D721Med (cell line): Measurements from ENCODE around the gene SOX2.

ENCODE experiments used
- DNase-seq: peaks from one replicate; pipeline ENCODE4 v3.0.0; 2011; ENCODE audit warnings: low spot score; ENCODE audit not compliant: insufficient read length
- FAIRE-seq: peaks from 2 replicates; lab custom pipeline; 2011; peaks lifted over from hg19 to GRCh38; lab: Jason Lieb, UNC
- CTCF ChIP-seq: IDR thresholded peaks from 2 replicates; pipeline ENCODE4 v1.5.1; 2012; ENCODE audit warnings: mild to moderate bottlenecking, control low read depth; ENCODE audit not compliant: insufficient read depth; ENCODE audit errors: missing control alignments

Gene SOX2

GRCh38 chr3:181725131-181725731 lies 13.5 kb downstream of the SOX2 start:
- DNase-seq (no peak), FAIRE-seq (no peak)
- TF ChIP-seq CTCF = no peak

DNA sequence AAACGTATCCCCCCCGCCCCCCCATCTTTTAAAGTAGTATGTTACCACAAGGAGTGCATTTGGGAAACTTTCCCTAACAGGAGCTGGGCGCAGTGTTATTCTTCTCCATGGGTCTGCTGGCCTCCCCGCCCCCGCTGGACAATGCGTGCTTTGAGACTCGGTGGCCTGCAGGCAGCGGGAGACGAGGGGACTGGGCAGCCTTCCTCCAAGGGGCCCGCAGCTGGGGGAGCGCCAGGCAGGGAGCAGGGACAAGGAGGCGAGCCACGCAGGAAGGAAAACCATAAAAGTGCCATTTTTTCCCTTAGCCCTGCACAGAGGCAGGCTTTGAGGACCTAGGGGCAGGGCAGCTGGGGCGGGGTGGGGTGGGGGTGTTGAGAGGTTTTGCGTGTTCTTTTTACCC lies 14.1 kb downstream of the SOX2 start:
- no peak for TF ChIP-seq CTCF
- FAIRE-seq = no peak
- DNase-seq = no peak

- TF ChIP-seq CTCF = no peak
- DNase-seq = no peak
- no peak for FAIRE-seq
Measured at GRCh38 chr3:181726351-181727330, 14.9 kb downstream of the SOX2 start.

DNA sequence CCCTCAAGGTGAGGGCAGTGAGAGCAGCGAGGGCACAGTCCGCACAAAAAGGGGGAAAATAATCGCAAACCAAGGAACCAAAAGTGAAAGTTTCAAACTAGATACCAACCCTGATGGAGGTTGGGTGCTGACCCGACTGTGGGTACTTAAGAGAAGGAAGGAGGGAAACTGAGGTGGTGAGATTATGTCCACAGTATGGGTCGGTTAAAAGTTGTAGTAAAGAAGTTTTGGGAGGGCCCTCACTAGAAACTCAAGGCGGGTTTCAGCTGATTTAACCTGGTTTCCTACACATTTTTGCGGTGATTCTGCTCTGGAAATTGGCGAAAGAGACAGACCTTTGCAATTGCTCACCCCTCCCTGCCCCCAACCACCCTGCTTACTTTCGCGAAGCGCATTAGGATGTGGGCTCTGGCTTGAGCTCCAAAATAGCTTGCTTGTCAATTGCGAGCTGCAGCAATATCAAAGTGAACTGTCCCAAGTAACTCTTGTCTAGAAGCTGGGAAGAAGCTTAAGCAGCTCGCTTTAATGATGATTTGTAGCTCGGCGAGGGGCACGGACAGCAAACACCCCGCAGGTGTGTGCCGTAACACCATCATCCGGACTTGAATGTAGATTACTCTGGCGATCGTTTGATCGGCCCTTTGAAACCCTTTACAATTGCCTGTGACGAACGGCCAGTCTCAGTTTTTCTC lies 15.8 kb downstream of the SOX2 start:
- no peak for FAIRE-seq
- no peak for DNase-seq
- TF ChIP-seq CTCF = no peak

DNA sequence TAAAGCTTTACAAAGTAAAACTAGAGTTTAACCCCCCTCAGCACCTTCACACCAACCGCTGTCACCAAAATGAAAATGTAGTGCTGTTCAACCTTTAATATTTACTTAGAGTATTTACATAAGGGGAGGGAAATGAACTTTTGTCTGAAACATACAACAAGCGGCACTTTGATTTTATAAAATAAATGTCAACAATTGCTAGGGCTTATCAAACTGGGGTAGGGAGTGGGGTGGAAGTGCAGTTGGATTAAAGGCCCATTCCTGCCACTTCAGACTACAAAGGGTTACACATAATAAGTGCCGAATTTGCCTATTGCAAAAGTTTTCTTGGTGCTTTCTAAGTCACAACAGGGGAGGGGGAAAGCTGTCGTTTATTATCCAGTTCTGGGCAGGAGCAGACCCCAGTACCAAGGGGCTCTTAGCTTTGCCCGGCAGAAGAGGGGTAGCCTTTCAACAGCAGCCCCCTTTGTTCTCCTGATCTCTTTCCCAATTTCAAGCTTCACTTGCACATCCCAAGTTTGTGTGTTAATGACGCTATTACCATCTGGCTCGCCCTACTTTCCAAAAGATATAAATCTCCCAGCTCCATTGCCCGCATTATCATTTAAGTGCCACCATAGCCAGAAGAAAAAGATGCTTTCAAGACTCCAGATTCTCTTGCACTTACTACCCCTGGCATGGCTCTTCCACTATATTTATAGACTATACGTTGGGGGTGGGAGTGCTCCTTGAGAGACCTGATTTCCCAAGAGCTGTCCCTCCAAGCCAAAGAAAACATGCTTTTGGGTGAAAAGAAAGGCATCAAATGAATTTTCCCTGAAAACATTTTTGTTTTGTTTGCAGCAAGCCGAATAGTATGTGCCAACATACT lies 17.0 kb downstream of the SOX2 start:
- DNase-seq = no peak
- no peak for TF ChIP-seq CTCF
- no peak for FAIRE-seq

DNA sequence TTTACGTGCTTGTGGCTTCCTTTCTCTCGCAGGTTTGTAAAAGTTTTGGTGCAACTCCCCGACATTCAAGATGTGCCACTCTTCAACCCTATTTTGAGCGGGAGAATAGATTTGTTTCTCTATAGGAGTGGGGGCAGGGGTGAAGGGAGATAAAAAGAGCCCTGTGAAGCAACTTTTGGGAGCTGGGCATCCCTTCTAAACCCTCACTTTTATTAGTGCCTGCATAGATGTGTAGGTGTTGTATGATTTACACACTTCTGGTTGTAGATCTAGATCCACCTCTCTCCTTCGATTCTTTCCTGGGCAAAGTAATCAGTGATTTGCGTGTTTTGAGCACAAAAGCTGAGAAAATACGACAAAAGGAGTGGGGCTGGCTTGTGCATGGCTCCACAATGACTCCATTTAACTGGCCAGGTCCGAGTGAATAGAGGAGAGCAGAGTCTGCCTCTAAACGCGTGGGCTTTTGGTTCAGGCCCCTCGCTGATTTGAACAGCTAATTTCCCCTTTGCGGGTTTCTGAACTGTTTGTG lies 17.7 kb downstream of the SOX2 start:
- no peak for TF ChIP-seq CTCF
- DNase-seq (no peak), FAIRE-seq (no peak)
